ENCODE data around the gene HOXB3.
"Not testable (repeated sequence)": the region's sequence is repeated elsewhere in the genome, so short reads cannot be mapped to it uniquely, and the experiment has no call there.

Gene HOXB3

DNA sequence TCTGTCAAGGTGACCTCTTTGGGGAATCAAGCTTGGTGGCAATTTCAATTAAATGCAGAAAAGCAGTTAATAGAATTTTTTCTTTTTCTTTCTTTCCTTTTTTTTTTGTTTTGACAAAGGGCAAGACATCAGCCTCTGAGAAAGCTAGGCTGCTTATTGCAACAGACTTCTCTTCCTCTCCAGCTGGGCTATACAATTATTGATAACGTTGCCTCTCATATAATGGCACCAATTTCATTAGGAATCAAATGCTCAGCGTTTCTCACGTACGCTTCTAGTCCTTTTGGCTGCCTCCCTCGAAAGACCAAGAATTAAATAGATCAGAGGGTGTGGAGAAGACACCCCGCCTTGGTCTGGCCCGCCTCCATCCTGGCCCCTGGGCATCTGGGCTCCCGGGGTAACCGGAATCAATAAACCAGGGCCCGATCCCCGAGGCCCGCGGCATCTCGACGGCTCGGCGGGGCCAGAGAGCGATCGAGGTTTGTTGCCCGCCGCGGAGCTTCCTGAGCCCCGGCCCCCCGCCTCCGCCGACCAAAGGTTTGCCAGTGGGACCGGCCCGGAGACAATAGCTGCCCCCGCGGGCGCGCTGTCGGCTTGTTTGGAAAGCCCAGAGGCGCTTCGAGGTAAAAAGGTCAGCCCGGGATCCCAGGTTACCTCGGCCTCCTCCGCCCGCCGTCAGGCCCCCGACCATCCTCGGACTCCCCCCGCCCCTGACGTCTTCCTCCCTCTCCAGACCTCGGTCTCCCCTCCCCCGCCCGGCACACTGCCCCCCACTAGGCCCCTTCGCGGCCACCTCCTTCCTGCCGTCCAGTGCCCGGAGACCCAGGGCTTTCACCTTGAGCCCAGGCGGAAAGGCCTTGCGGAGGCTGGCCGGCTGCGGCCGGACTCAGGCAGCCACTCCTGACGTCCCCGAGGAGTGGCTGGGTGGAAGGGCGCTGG is 63.2 kb downstream of the HOXB3 start:
- DNase-seq (ENCODE audit: low read depth): no peak

DNA sequence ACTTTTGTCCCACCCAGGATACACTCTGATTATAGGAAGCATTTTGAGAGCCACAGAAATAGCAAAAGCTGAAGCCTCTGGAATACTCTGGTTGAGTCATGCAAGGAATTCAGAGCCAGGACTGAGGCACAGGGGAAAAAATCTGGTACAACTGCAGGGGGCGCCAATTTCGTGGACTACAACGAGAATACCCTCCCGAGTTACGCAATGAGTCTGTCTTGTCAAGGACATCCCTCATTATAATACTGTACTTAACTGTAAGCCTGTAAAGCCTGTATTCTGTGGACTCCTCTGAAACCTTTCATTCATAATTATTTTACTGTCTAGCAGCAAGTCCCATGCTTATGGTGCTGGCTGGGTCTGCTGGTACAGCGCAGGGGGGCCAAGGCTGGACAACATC is 67.0 kb downstream of the HOXB3 start:
- no peak for DNase-seq (ENCODE audit: low read depth)

DNA sequence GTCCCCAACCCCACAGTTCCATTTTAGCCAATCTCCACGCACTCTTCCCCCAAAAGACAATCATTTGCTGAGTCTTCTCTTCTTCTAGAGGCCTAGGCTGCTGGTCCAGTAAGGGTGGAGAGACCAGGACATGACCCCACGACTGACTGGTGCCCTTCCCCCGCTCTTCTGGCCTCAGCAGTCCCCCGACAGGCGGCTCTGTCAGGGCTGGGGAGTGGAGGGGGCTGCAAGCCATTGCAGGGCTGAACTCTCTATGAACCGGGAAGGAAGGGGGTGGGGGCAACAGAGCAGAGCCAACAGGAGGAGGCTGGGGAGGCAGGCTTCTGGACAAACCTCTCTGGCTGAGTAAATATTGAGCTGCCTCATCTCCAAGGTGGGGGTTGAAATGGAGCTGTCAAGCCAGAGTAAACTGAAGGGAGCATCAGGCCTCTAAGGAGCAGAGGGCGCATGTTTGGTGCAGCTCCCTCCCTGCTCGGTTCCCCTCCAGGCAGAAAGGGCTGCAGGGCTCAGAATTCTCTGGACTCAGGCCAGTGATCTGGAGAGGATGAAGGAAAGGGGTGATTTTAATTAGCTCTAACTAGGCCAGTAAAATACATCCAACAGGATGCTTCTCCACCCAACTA is 67.9 kb downstream of the HOXB3 start:
- no peak for DNase-seq (ENCODE audit: low read depth)

DNA sequence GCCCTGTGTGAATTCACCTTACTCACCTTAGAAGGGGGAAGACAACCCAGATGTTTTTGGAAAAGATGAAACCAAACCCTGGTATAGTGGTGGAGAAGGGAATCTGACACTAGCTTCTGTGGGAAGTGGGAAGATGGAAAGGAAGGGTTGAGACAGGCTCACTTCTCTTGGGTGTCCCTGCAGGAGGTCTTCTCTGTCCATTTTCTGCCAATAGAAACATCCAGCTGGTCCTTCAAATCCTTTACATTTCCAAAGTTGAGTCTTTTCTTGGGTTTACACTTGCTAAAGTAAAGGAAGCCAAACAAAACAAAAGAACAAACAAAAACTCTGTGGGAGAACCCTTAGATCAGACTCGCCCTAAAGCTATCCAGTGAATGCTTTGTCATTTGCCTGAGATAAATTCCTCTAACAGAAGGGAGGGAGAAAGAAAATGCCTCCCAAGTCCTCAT is 69.4 kb downstream of the HOXB3 start:
- no peak for DNase-seq (ENCODE audit: low read depth)

DNA sequence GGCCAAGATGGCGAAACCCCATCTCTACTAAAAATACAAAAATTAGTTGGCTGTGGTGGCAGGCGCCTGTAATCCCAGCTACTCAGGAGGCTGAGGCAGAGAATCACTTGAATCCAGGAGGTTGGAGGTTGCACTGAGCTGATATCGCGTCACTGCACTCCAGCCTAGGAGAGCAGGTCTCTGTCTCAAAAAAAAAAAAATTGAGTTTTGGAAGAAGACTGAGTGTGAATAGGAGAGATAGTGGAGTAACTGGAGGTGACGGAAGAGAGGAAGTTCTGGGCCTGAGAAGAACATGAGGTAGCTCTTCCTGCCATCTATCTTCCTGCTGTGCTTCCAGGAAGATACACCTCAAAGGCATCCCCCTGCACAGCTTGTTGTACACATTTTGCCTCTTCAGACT is 70.6 kb downstream of the HOXB3 start:
- no peak for DNase-seq (ENCODE audit: low read depth)

DNA sequence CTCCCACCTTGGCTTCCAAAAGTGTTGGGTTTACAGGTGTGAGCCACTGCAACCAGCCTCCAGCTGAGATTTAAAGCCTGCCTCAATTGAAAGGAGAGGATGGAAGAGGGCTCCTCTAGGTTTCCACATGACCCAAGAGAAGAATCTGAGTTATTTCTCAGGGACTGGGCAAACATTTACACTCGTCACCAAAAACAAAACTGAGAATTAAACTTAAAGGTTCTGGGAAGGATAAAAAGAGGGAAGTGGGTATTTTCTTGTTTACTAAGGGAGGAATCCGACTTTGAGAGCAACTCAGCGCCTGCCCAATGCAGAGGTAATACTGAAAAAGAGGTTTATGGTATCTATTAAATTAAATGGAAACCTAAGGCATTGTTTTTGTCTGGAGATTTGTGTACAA is 72.6 kb downstream of the HOXB3 start:
- no peak for DNase-seq (ENCODE audit: low read depth)

DNA sequence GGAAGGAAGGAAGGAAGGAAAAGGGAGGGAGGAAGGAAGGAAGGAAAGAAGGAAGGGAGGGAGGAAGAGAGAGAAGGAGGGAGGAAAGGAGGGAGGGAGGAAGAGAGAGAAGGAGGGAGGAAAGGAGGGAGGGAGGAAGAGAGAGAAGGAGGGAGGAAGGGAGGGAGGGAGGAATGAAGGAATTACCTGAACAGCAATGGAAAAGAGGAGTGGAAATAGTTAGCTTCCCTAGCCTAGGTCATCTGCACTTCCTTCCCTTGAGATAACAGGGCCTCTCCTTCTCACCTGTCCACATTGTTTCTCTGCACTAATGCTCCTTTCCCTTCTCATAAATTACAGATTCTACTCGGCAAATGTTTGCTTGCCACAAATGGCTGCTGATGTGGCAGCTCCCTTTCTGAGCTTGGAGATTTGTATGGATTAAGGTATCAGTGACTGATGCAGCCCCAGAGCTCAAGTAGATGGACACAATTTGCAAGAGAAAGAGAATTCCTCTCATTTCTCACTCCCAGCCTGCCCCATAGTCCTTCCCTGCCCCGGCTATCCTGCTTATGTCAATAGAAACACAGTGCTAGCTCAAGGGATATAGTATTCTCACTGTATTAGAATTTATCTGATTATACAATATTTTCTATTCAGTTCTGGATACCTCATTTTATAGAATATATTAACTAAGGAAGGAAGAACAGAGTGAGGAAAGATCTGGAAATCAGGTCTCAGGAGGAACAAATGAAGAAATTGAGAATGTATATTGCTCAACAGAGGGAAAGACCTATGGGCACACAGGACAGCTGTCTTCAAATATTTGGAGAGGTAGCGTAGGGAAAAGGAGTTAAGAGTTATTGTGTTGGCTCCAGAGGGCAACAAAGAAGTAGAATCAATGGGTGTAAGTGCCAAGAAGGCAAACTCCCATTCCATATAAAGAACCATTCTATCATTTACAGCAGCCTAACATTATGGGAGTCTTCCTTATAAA is 73.8 kb downstream of the HOXB3 start:
- DNase-seq (ENCODE audit: low read depth): no peak

DNA sequence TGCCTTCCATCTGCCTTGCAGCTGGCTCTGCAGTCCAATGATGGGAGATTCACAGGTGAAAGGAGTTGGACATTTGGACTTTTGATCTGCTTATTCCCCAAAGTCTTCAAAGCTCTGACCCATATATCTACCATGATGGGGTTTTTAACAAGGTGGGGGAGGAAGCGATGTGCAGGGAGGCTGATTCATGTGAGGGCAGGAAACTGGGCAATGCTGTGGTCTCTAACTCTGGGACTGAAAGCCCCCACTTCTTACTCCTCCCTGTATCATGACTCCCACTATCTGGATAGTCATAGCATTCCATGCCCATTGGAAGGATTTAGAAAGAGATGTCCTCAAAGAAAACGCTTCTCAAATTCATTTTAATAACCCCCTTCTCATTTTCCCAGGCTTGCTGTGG is 75.6 kb downstream of the HOXB3 start:
- no peak for DNase-seq (ENCODE audit: low read depth)

DNA sequence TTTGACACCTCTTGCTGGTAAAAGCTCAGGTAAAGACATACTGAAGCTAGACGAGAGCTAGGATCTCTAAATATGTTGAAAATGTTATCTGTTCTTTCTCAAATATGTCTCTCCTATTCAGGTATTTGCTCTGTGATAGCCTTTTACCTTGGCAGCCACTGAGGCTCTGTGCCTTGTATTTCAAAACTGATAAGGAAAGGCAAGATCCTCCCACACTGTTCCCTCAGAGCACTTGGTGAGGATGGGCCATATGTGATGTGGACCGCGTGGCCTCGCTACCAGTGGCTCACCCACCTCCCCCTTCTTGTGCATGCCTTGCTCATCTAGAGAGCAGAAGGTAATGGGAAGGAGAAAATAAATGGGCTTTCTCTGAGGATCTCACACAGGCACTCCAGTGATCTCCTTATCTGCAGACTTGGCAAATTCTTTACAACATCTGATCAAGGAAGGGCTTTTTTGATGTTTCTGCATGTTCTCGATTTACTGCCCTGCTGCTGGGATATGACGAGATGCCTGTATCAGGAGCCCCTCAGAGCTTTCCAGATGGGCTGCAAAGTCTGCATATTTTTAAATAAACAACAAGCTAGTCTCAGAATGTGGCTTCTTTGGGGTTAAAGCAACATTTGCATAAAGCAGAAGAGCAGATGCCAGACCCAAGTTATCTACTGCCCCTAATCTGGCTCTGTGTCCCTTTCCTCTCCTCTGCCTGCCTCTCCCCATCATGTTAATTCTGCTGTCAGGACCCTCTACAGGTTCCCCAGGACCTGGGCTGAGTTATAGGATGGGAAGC is 76.2 kb downstream of the HOXB3 start:
- DNase-seq (ENCODE audit: low read depth): no peak

DNA sequence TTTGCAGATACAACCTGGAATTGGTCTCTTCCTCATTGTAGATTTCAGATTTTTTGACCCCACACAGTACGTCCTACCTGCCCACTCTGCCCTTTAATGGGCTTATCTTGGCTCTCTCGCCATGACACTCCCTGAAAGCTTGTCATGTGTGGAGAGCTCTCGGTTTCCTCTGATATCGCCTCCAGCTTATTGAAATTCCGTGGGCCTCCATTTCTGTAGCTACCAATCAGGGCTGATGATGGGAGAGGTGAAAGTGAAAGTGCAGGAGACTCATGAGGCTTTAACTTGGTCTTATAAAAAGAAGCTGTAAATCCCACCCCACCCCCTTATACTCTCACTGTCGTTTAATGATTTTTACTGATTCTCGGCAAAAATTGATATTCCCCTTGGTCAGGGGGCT is 76.9 kb downstream of the HOXB3 start:
- no peak for DNase-seq (ENCODE audit: low read depth)

DNA sequence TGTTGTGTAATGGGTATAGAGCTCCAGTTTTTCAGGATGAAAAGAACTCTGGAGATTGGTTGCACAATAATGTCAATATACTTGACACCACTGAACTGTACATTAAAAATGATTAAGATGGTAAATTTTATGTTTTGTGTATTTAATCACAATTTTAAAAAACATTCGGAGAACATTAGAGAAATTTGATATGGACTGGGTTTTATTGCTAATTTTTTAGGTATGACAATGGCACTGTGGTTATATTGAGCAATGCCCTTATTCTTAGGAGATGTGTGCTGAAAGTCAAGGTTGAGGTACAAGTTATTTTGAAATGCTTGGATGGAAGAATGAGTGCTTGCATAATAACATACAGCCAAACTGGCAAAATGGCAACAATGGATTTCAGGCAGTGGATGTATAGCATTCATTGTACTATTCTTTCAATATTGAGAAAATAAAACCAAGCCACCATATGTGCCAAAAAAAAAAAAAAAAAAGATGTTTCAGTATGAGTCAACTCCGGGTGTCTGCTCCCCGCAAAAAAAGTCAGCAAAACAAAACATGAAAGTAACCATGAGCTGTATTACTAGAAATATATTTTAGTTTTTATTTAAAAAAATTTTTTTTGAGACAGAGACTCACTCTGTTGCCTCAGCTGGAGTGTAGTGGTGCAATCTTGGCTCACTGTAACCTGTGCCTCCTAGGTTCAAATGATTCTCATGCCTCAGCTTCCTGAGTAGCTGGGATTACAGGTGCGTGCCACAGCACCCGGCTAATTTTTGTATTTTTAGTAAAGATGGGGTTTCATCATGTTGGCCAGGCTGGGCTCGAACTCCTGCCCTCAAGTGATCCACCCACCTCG is 79.1 kb downstream of the HOXB3 start:
- no peak for DNase-seq (ENCODE audit: low read depth)

DNA sequence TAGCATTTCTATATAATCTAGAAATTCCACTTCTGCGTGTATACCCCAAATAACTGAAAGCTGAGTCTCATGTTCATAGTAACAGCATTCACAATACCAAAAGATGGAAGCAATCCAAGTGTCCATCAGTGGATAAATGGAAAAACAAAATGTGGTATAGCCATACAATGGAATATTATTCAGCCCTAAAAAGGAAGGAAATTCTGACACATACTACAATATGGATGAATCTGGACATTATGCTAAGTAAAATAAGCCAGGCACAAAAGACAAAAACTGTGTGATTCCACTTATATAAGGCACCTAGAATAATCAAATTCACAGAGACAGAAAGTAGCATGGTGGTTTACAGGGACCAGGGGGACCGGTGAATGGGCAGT is 79.7 kb downstream of the HOXB3 start:
- no peak for DNase-seq (ENCODE audit: low read depth)

DNA sequence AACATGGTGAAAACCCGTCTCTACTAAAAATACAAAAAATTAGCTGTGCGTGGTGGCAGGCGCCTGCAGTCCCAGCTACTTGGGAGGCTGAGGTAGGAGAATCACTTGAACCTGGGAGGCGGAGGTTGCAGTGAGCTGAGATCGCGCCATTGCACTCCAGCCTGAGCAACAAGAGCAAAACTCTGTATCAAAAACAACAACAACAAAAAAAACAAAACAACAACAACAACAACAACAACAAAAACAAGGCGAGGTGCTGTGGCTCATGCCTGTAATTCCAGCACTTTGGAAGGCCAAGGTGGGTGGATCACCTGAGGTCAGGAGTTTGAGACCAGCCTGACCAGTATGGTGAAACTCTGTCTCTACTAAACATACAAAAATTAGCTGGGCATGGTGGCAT is 80.3 kb downstream of the HOXB3 start:
- DNase-seq (ENCODE audit: low read depth): not testable (repeated sequence)

DNA sequence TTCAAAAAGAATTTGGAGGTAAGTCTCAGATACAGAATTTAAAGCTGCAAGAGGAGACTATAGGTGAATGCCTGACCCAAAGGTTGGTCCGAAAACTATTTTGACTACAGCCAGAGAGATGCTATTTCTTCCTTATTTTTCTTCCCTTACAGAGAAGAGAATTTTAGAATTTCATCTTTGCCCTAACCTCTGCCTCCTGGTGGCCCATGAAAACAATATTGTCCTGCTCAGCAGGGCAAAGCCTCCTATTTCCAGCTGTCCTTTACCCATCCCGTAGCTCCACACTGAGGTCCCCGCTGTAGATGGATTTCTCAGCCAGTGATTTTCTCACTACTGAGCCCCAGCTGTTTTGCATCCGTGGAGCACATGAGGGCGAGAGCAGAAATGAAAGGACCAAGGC is 83.8 kb downstream of the HOXB3 start:
- DNase-seq (ENCODE audit: low read depth): no peak

DNA sequence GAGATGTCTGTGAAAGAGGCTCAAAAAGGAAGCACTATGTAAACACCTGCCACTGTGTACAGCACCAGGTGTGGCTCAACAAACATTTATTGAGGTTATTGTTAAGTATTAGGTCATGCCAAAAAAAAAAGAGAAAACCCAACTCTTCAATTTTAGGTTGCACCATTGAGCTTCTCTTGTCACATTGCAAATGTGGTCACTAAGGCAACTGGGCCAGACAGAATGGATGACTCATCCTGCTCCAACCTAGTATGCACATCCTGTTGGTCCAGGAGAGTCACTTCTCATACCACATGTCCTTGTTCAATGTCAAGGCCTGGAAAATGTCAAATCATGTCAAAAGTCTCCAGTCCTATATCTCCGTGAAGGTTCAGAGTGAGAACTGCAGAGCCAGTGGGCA is 84.3 kb downstream of the HOXB3 start:
- DNase-seq (ENCODE audit: low read depth): no peak

DNA sequence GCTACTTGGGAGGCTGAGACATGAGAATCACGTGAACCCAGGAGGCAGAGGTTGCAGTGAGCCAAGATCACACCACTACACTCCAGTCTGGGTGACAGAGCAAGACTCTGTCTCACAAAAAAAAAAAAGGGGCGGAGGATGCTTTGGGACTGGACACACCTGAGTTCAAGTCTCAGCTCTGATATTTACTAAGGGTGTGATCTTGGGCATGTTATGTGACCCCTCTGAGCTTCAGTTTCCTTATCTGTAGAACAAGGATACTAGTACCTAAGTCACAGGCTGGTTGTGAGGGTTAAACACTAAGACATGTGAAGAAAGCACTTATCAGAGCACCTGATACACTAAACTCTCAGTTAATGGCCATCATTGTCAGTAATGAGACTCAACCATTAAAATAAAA is 85.1 kb downstream of the HOXB3 start:
- no peak for DNase-seq (ENCODE audit: low read depth)

DNA sequence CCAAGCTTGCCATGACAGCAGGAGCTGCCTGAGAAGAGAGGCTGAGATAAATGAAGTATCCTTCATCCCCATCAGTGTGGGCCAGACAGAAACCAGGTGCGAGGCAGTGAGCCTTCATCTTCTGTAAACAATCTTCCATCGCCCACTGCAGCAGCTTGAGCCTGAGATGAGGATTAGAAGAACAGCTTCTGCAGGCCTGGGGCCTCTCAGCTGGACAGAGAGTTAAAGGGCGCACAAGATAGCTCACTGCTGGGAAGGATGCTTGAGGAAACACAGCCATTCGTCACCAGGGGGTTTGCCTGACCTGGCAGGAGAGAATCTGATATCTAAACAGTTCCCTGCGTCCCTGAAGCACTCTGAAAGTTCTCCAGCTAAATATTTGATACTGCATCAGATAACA is 86.3 kb downstream of the HOXB3 start:
- DNase-seq (ENCODE audit: low read depth): no peak

DNA sequence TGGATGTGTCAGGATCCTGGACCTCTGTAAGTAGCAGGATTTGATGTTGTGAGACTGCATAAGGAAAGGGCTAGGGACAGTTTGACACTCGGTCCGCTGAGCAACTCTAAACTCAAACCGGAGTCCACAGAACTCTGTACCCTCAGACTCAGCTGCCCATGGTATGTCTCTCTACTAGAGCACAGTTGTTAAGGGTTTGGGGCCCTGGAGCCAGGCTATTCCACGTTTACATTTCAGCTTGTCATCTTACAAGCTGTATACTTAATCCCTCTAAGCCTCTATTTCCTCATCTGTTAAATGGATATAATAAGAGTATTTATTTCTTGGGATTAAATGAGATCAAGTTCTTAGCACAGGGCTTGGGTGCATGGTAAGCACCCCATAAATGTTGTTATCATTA is 87.1 kb downstream of the HOXB3 start:
- DNase-seq (ENCODE audit: low read depth): no peak

DNA sequence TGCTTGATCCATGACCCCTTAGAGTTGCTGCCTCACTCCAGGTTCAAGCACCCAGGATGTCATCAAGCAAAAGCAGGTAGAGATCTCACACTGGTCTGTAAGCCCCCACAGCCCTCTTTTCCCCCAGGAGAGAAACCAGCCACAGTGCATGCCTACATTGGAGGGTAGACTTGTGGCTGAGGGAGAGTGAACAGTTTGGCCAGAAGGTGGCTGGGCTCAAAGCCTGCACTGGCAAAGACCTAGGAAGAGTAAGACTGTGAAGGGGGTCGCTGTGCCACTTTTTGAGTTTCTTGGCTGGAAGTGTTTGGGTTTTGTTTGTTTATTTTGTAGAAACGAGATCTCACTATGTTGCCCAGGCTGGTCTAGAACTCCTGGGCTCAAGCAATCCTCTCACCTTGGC is 87.7 kb downstream of the HOXB3 start:
- no peak for DNase-seq (ENCODE audit: low read depth)
